CD4-positive, alpha-beta T cell (primary cell): Measurements from ENCODE around the gene AMPH. TPM values are rescaled to one million over a fixed set of nuclear protein-coding genes. Genes with fewer than 3 reads are reported as not detected.
"Not testable (repeated sequence)": the region's sequence is repeated elsewhere in the genome, so short reads cannot be mapped to it uniquely, and the experiment has no call there.

ENCODE experiments used
- ATAC-seq: fragments of 200-7000 bp; cut with Tn5 transposase; one replicate; pipeline ENCODE4 v1.10.0; 2022; ENCODE audit warnings: mild to moderate bottlenecking; ENCODE audit not compliant: poor library complexity
- CTCF ChIA-PET: fragments of 350-600 bp; sonication (Branson Sonifier 250); formaldehyde crosslinking; loops from one replicate; lab custom pipeline; 2021; ENCODE audit warnings: antibody characterized with exemption, inconsistent platforms; lab: Charles Lee
- POLR2A ChIA-PET: fragments of 350-600 bp; sonication (Branson Sonifier 250); formaldehyde crosslinking; loops from one replicate; lab custom pipeline; 2021; ENCODE audit warnings: antibody characterized with exemption, inconsistent platforms; lab: Charles Lee
- DNase-seq, 14 experiments: peaks; one replicate each; pipeline ENCODE4 v3.0.0-alpha.2; 2013 to 2020; ENCODE audit warnings: mixed read lengths in 2 of 14
- H3K27ac ChIP-seq, 2 donors: one replicate each; pipeline versions ENCODE4 v1.5.1 to v1.7.0; 2013; ENCODE audit warnings: low read length in 2 of 2, low read depth in 1 of 2, mild to moderate bottlenecking in 1 of 2
- H3K27me3 ChIP-seq, 2 experiments: 1 replicate in 1 of 2; 2 replicates in 1 of 2; pipeline versions ENCODE4 v1.6.1 to v1.7.0; 2013; ENCODE audit warnings: low read length in 2 of 2, control low read depth in 1 of 2, mild to moderate bottlenecking in 1 of 2, moderate library complexity in 1 of 2; ENCODE audit not compliant: insufficient read depth in 2 of 2, control insufficient read depth in 1 of 2
- H3K36me3 ChIP-seq: one replicate; pipeline ENCODE4 v1.6.1; 2013; ENCODE audit warnings: low read length, control low read depth; ENCODE audit not compliant: insufficient read depth
- H3K4me1 ChIP-seq: one replicate; pipeline ENCODE4 v1.6.1; 2013; ENCODE audit warnings: low read length, control low read depth; ENCODE audit not compliant: insufficient read depth
- H3K4me3 ChIP-seq: one replicate; pipeline ENCODE4 v1.5.1; 2013; ENCODE audit warnings: mild to moderate bottlenecking, low read length, moderate library complexity
- H3K9me3 ChIP-seq, 2 experiments: 1 replicate in 1 of 2; 2 replicates in 1 of 2; pipeline versions ENCODE4 v1.6.1 to v1.7.0; 2013; ENCODE audit warnings: low read length in 2 of 2, mild to moderate bottlenecking in 2 of 2, control low read depth in 1 of 2, moderate library complexity in 1 of 2; ENCODE audit not compliant: control insufficient read depth in 1 of 2, insufficient read depth in 1 of 2
- H3K27ac Mint-ChIP-seq: one replicate; pipeline ENCODE4 v1.8.0; 2020; ENCODE audit warnings: mixed read lengths
- H3K27me3 Mint-ChIP-seq: one replicate; pipeline ENCODE4 v1.8.0; 2021; ENCODE audit warnings: mixed read lengths
- H3K36me3 Mint-ChIP-seq: one replicate; pipeline ENCODE4 v1.8.0; 2021; ENCODE audit warnings: low read depth, mixed read lengths
- H3K4me1 Mint-ChIP-seq: one replicate; pipeline ENCODE4 v1.8.0; 2021; ENCODE audit warnings: low read depth, mixed read lengths
- H3K4me3 Mint-ChIP-seq: one replicate; pipeline ENCODE4 v1.8.0; 2020; ENCODE audit warnings: mild to moderate bottlenecking, mixed read lengths
- H3K9me3 Mint-ChIP-seq: one replicate; pipeline ENCODE4 v1.8.0; 2020; ENCODE audit warnings: mixed read lengths
- CTCF ChIP-seq: fragments of 200-600 bp; IDR thresholded peaks from one replicate; pipeline ENCODE4 v1.8.0; 2022; ENCODE audit warnings: antibody characterized with exemption, mild to moderate bottlenecking
- intact Hi-C, 2 experiments: fragments of 100-400 bp; cut with DNase I in 1 of 2; cut with micrococcal nuclease in 1 of 2; formaldehyde crosslinking; loops; one replicate each; pipeline versions ENCODE4 v1.15.1 to v1.9.0; 2023 to 2025; cut with DNase I, micrococcal nuclease
- total RNA-seq, 174 experiments: library from RNA in 2 of 174; stranded (reverse) in 2 of 174; gene quantifications; one replicate each; pipeline ENCODE4 v1.2.3 and lab custom pipeline; 2021 to 2026

AMPH gene
- total RNA-seq, 2 experiments from 2014 or later, result not detected

DNA sequence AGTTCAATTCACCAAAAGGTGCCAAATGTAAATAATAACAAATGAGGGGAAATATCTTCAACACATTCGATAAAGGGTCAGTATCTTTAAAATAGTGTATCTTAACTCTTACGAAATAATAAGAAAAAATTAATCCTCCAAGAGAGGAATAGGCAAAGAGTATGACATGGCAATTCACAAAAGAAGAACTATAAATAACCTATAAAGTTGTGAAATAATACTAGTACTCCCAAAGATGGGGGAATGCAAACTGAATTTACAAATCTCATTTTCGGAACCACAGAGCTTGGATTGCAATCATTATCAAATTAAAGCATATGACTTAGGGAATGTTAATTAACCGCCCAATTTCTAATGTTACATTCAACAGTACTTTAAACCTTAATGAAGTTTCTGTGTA, 279.6 kb downstream of the AMPH start:
- TF ChIP-seq CTCF, result no peak
- H3K27me3 Mint-ChIP-seq, result no peaks in the 10 kb centered on the region
- no peaks in the 10 kb centered on the region for H3K36me3 ChIP-seq
- intact Hi-C loops, result no loop called here
- peak overlapping the region; percentile 94 for H3K27ac Mint-ChIP-seq
- peak overlapping the region; percentile 86 for H3K4me3 Mint-ChIP-seq
- no peak overlapping the region for H3K27ac ChIP-seq
- H3K27me3 ChIP-seq, result no peaks in the 10 kb centered on the region
- ChIA-PET CTCF (interaction anchor here (2.2 kb wide), 1 partner anchor 16 kb away, joined by 9 read pairs; no protein-coding TSS in a partner anchor), POLR2A (no interaction called here)
- H3K9me3 ChIP-seq, result no peaks in the 10 kb centered on the region
- H3K36me3 Mint-ChIP-seq, result no peaks in the 10 kb centered on the region
- H3K4me1 Mint-ChIP-seq, result peaks cover 35% of the 10 kb centered on the region
- H3K4me3 ChIP-seq, result peak overlapping the region; percentile 34
- DNase-seq (no peak), ATAC-seq (no peak)
- H3K9me3 Mint-ChIP-seq, result no peaks in the 10 kb centered on the region
- H3K4me1 ChIP-seq, result peaks cover 22% of the 10 kb centered on the region

DNA sequence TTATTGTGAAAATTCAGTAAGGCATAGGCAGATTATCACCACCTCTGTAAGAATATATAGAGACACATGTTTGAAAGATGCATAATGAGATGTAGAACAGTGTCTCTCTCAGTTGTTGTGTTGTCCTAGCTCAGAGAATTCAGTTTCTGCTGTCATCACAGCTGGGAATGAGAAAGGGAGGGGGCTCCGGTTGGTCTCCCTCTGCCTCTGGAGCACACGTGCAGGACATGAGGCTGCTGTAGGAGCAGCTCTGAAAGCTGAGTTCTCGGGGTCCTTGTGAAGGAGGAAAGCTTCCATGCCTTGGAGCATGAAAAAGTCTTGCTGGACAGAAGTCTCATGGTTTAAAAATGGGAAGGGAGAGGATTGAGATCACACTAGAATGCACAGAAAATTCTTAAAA, 280.4 kb downstream of the AMPH start:
- peak overlapping the region; percentile 54 for H3K4me3 ChIP-seq
- DNase-seq, POLR2A ChIA-PET, H3K27me3 ChIP-seq, ATAC-seq, H3K36me3 Mint-ChIP-seq, H3K27ac ChIP-seq, H3K27me3 Mint-ChIP-seq, H3K36me3 ChIP-seq, intact Hi-C loops, H3K9me3 ChIP-seq, H3K9me3 Mint-ChIP-seq: not testable (repeated sequence)
- CTCF ChIA-PET, result interaction anchor here (2.2 to 2.3 kb wide), 2 partner anchors 8 to 15 kb away, joined by 9 read pairs; no protein-coding TSS in a partner anchor
- H3K4me1 ChIP-seq, result peaks cover 25% of the 10 kb centered on the region
- H3K4me3 Mint-ChIP-seq, result peak overlapping the region; percentile 86
- peaks cover 43% of the 10 kb centered on the region for H3K4me1 Mint-ChIP-seq
- peak overlapping the region; percentile 94 for H3K27ac Mint-ChIP-seq

GRCh38 chr7:38349869-38350583, 281.1 kb downstream of the AMPH start:
- H3K36me3 Mint-ChIP-seq, intact Hi-C loops, H3K27me3 ChIP-seq, POLR2A ChIA-PET, H3K9me3 Mint-ChIP-seq, H3K36me3 ChIP-seq, H3K9me3 ChIP-seq, H3K27me3 Mint-ChIP-seq: not testable (repeated sequence)
- CTCF ChIA-PET, result interaction anchor here (1.1 to 3.7 kb wide), 4 partner anchors 9 to 134 kb away, joined by 6 to 23 read pairs (median 10); no protein-coding TSS in a partner anchor
- ATAC-seq (peak; percentile 56), DNase-seq (peak in 8 of 14 experiments; percentile 41 to 88 (median 60))
- peaks cover 50% of the 10 kb centered on the region for H3K4me1 Mint-ChIP-seq
- Histone ChIP-seq H3K4me1 (peaks cover 30% of the 10 kb centered on the region), H3K4me3 (peak overlapping the region; percentile 54), H3K27ac (peak overlapping the region; percentile 64 to 77)
- H3K27ac Mint-ChIP-seq, result peak overlapping the region; percentile 94
- H3K4me3 Mint-ChIP-seq, result peak overlapping the region; percentile 86

- peak overlapping the region; percentile 86 for H3K4me3 Mint-ChIP-seq
- Histone ChIP-seq H3K4me3 (peak overlapping the region; percentile 54), H3K27ac (peak overlapping the region; percentile 64 to 77), H3K4me1 (peaks cover 33% of the 10 kb centered on the region)
- H3K9me3 Mint-ChIP-seq, H3K36me3 Mint-ChIP-seq, H3K27me3 ChIP-seq, intact Hi-C loops, POLR2A ChIA-PET, H3K9me3 ChIP-seq, H3K36me3 ChIP-seq, H3K27me3 Mint-ChIP-seq: not testable (repeated sequence)
- peaks cover 54% of the 10 kb centered on the region for H3K4me1 Mint-ChIP-seq
- CTCF ChIA-PET, result interaction anchor here (1.1 to 3.7 kb wide), 4 partner anchors 9 to 133 kb away, joined by 6 to 23 read pairs (median 10); no protein-coding TSS in a partner anchor
- ATAC-seq (peak; percentile 25), DNase-seq (peak in 4 of 14 experiments; percentile 42 to 61 (median 48))
- H3K27ac Mint-ChIP-seq, result peak overlapping the region; percentile 94
Observed at GRCh38 chr7:38349126-38349795, 281.9 kb downstream of the AMPH start.
